ENCODE measurements around the gene OBSCN.

OBSCN gene

GRCh38 chr1:228373681-228374571, 166.1 kb downstream of the OBSCN start:
- in situ Hi-C loops (cut with MboI; ENCODE audit: low sequenced_read_pairs), result no loop called here

GRCh38 chr1:228374711-228375577, 167.1 kb downstream of the OBSCN start:
- in situ Hi-C loops (cut with MboI; ENCODE audit: low sequenced_read_pairs), result no loop called here

- in situ Hi-C loops (cut with MboI; ENCODE audit: low sequenced_read_pairs), result no loop called here
Measured at GRCh38 chr1:228375578-228376261, 167.9 kb downstream of the OBSCN start.

- in situ Hi-C loops (cut with MboI; ENCODE audit: low sequenced_read_pairs), result no loop called here
Measured at GRCh38 chr1:228376262-228376628, 168.4 kb downstream of the OBSCN start.

GRCh38 chr1:228376651-228377631, 169.1 kb downstream of the OBSCN start:
- in situ Hi-C loops (cut with MboI; ENCODE audit: low sequenced_read_pairs), result no loop called here

- in situ Hi-C loops (cut with MboI; ENCODE audit: low sequenced_read_pairs), result no loop called here
Measured at GRCh38 chr1:228377664-228378089, 169.8 kb downstream of the OBSCN start.

GRCh38 chr1:228378090-228378872, 170.4 kb downstream of the OBSCN start:
- in situ Hi-C loops (cut with MboI; ENCODE audit: low sequenced_read_pairs), result no loop called here

- in situ Hi-C loops (cut with MboI; ENCODE audit: low sequenced_read_pairs), result no loop called here
Measured at GRCh38 chr1:228378873-228379460, 171.1 kb downstream of the OBSCN start.

- in situ Hi-C loops (cut with MboI; ENCODE audit: low sequenced_read_pairs), result no loop called here
Measured at GRCh38 chr1:228379666-228380065, 171.8 kb downstream of the OBSCN start.

GRCh38 chr1:228381356-228381755, 173.5 kb downstream of the OBSCN start:
- in situ Hi-C loops (cut with MboI; ENCODE audit: low sequenced_read_pairs), result no loop called here

- in situ Hi-C loops (cut with MboI; ENCODE audit: low sequenced_read_pairs), result no loop called here
Measured at GRCh38 chr1:228383773-228384172, 175.9 kb downstream of the OBSCN start.

- in situ Hi-C loops (cut with MboI; ENCODE audit: low sequenced_read_pairs), result no loop called here
Measured at GRCh38 chr1:228385232-228385631, 177.4 kb downstream of the OBSCN start.

- in situ Hi-C loops (cut with MboI; ENCODE audit: low sequenced_read_pairs), result no loop called here
Measured at GRCh38 chr1:228387321-228387720, 179.5 kb downstream of the OBSCN start.

GRCh38 chr1:228390649-228391048, 182.8 kb downstream of the OBSCN start:
- in situ Hi-C loops (cut with MboI; ENCODE audit: low sequenced_read_pairs), result no loop called here

GRCh38 chr1:228391411-228392020, 183.7 kb downstream of the OBSCN start:
- in situ Hi-C loops (cut with MboI; ENCODE audit: low sequenced_read_pairs), result no loop called here

GRCh38 chr1:228392111-228392936, 184.5 kb downstream of the OBSCN start:
- in situ Hi-C loops (cut with MboI; ENCODE audit: low sequenced_read_pairs), result no loop called here

GRCh38 chr1:228393268-228393701, 185.4 kb downstream of the OBSCN start:
- in situ Hi-C loops (cut with MboI; ENCODE audit: low sequenced_read_pairs), result no loop called here
